Omental fat pad (tissue), 4 donors: ENCODE results near the gene SEPTIN5. TPM values are rescaled to one million over a fixed set of nuclear protein-coding genes. Genes with fewer than 3 reads are reported as not detected.

ENCODE experiments used
- ATAC-seq: fragments of 150-250 bp; one replicate; pipeline ENCODE4 v1.9.1; 2016; ENCODE audit warnings: mild to moderate bottlenecking, moderate library complexity; ENCODE audit not compliant: low FRiP score
- DNase-seq: peaks from one replicate; pipeline ENCODE4 v3.0.0-alpha.2; 2019; ENCODE audit warnings: low spot score
- total RNA-seq, 4 donors: library from RNA; depleted of rRNA; stranded (reverse); fragments of >200 nt; gene quantifications; one replicate each; pipeline ENCODE4 v1.1.0, GENCODE V29; 2016
- TF ChIP-seq, protein P1 (sequence below), 3 donors: fragments of 450-650 bp; IDR thresholded peaks; one replicate each; pipeline ENCODE4 v1.5.1; 2016 to 2017; ENCODE audit warnings: antibody characterized with exemption in 3 of 3, mild to moderate bottlenecking in 3 of 3, moderate library complexity in 2 of 3

SEPTIN5 gene
- total RNA-seq, 4 donors from 2014 or later = 3.7 to 19.1 (median 5.9) TPM

DNA sequence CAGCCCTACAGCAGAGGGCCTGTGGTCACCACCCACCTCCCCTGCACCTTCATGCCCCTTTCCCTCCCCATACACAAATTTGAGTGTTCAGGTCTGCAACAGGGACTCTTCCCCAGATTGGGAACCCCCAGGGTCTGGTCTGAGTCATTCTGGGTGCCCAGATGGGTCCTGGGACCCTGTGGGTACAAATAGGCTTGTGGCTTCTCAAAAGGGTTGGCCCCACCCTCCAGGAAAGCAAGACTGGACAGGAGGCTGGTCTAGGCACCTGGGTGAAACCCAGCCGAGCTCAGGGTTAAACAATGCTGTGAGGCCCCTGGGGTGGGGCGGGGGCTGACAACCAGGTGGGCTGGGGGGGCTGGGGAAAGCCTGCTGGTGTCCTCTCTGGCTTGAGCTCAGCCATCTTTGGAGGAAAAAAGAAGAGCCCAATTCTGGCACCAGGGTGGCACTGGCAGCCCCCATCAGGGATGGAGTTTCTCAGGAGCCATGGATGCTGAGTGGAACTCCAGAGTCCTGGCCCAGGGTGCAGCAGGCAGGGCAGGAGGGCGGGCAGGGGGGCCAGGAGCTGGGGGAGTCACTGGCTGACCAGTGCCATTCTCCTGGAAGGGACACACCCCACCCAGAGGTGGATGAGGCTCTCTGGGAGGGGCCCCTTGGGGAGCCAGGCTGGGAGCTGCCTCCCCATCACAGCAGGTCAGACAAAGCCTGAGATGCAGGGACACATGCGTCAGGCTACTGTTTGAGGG lies 1.1 kb downstream of the SEPTIN5 start:
- DNase-seq (no peak), ATAC-seq (no peak)
- TF ChIP-seq, protein P1, sequence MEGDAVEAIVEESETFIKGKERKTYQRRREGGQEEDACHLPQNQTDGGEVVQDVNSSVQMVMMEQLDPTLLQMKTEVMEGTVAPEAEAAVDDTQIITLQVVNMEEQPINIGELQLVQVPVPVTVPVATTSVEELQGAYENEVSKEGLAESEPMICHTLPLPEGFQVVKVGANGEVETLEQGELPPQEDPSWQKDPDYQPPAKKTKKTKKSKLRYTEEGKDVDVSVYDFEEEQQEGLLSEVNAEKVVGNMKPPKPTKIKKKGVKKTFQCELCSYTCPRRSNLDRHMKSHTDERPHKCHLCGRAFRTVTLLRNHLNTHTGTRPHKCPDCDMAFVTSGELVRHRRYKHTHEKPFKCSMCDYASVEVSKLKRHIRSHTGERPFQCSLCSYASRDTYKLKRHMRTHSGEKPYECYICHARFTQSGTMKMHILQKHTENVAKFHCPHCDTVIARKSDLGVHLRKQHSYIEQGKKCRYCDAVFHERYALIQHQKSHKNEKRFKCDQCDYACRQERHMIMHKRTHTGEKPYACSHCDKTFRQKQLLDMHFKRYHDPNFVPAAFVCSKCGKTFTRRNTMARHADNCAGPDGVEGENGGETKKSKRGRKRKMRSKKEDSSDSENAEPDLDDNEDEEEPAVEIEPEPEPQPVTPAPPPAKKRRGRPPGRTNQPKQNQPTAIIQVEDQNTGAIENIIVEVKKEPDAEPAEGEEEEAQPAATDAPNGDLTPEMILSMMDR (IDR thresholded peaks at IDR 0.05) = no peak

DNA sequence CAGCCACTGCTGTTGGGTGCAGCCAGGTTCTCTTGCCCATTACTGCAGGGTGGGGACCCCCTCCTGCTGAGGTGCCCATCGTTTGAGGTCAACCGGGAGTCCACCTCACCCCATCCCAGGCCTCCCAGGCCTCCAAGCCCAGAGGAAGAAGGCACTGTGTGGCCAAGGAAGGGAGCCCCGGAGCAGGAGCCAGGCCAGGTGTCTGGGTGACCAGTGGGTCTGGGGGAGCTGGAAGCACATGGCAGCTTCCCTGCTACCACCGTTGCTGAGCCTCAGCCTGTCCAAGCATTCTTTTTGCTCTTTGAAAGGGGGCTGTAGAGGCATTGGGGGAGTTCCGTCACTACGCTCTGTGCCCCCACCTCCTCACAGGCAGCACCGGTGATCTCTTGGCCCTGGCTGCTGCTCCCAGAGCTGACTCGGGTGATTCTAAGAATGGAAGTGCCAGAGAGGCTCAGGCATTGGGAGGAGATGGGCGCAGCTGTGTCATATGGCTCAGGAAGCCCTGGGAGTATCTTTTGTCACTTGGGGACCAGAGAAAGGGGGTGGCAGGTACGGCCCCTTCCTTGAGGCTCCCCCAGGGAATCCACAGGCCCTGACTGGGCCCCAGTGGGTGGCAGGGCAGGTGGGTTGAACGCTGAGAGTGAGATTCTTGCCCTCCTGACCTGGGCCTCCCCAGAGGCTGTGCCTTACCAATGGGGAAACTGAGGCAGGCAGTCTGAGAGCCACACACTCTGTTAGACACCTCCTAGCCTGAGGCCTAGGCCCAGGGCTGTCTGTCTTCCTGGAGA lies 1.9 kb downstream of the SEPTIN5 start:
- ATAC-seq (no peak), DNase-seq (no peak)
- TF ChIP-seq, protein P1 (IDR thresholded peaks at IDR 0.05) = no peak

DNA sequence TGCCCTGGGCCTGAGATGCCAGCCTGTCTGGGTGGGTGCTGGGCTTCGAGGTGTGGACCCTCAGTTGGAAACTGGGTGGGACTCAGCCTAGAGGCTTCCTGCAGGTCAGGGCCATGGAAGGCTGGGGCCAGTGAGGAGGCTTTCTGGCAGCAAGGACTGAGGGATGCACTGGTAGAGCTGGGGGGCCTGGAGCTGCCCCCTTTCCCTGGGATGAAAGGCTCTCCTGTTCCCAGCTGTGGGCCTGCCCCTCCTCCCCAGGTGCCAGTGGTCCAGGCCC lies 2.5 kb downstream of the SEPTIN5 start:
- ATAC-seq (no peak), DNase-seq (no peak)
- TF ChIP-seq, protein P1 (IDR thresholded peaks at IDR 0.05) = no peak

DNA sequence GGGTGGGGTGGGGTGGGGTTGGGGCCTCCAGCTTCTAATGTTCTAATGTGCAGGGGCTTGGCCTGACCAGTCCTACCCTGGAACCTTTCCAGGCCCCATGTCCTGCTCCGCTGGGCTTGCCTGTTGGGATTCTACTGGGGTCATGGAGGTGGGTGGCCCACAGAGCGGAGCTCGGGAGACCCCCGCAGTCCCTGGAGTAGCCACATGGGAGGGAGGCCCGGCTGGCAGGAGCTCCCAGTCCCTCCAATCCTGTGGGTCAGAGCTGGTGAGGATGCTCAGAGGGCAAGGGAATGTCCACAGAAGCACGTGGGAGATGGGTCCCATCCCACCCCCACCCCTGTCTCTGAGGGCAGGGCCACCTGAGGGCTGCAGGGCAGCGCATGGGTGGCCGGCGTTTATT lies 2.9 kb downstream of the SEPTIN5 start:
- no peak for ATAC-seq
- TF ChIP-seq, protein P1 (IDR thresholded peaks at IDR 0.05) = no peak

DNA sequence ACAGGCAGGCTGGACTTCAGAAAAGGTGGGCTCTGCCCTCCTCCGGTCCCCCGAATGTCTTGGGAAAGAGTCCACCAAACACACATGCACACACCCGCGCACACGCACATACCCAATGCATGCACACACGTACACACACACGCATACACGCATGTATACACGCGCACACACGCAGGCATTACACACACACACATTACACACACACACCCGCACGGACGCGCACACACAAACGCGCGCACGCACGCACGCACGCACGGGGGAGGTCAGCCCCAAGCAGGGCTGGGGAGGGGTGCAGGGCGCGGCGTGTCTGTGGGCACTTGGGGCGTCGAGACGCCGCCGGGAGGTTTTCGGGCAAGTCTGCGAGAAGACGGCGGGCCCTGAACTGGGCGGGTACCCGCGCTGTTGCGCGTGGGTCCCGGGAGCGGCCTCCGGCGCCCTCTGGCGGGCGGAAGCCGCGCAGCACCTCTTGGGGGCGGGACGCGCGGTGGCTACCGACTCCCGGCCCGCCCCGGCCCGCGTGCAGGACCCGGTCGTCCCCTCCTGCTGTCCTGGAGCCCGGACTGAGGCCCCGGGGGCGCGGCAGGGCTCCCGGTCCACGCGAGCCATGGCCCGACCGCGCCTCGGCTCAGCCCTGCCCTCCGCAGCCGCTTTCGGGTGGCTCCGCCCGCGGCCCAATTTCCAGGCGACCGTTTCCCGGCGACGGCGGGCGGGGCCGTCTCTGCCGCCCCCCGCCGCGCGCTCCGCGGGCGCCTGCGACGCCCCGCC lies 3.6 kb downstream of the SEPTIN5 start:
- TF ChIP-seq, protein P1 (IDR thresholded peaks at IDR 0.05) = peak in 2 of 3 donors; percentile 67 to 75
- DNase-seq = peak; percentile 40
- ATAC-seq = peak; percentile 78

More for the DNA sequence above, 2.9 kb downstream of the SEPTIN5 start:
- DNase-seq = no peak

DNA sequence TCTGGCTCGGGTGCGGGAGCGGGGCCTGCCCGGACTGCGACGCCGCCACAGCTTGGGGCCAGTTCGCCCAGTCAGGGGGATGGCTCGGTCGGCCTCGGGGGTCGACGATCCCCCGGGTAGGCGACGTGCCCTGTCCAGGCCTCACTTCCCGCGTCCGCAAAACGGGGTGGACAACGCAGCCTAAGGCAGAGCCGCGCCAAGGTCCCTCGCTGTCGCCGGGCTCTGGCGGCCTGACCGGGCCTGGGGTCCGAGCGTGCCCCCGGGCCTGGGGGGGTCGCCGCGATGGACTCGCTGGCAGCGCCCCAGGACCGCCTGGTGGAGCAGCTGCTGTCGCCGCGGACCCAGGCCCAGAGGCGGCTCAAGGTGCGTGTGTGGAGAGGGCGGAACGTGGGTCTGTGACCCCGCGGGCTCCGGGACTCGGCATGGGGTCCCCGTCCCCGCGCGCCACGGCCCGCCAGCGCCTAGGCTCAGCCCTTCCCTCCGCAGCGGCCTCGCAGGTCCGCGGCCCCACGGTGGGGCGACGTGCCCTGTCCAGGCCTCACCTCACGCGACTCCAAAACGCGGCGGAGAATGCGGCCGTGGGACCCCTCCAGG lies 4.2 kb downstream of the SEPTIN5 start:
- TF ChIP-seq, protein P1 (IDR thresholded peaks at IDR 0.05) = no peak
- no peak for DNase-seq
- ATAC-seq = no peak
